Adipocyte (in vitro differentiated cells): Measurements from ENCODE around the gene ASPN.

Experiments used
- DNase-seq: peaks from one replicate; pipeline ENCODE4 v3.0.0-alpha.2; 2015; ENCODE audit warnings: low read depth
- H3K27me3 ChIP-seq: replicated peaks from 2 replicates; pipeline ENCODE4 v1.7.0; 2013; ENCODE audit warnings: mild to moderate bottlenecking, low read length, moderate library complexity; ENCODE audit not compliant: control insufficient read depth, insufficient read depth
- H3K36me3 ChIP-seq: 2 replicates; pipeline ENCODE4 v1.7.0; 2013; ENCODE audit warnings: low read length, mild to moderate bottlenecking, moderate library complexity; ENCODE audit not compliant: control insufficient read depth, insufficient read depth, severe bottlenecking
- H3K4me1 ChIP-seq: 2 replicates; pipeline ENCODE4 v1.7.0; 2013; ENCODE audit warnings: mild to moderate bottlenecking, low read length, moderate library complexity; ENCODE audit not compliant: control insufficient read depth, insufficient read depth
- H3K4me3 ChIP-seq: 2 replicates; pipeline ENCODE4 v1.7.0; 2013; ENCODE audit warnings: mild to moderate bottlenecking, low read length, moderate library complexity
- H3K9ac ChIP-seq: 2 replicates; pipeline ENCODE4 v1.7.0; 2013; ENCODE audit warnings: mild to moderate bottlenecking, low read length, moderate library complexity
- H3K9me3 ChIP-seq: 2 replicates; pipeline ENCODE4 v1.7.0; 2013; ENCODE audit warnings: mild to moderate bottlenecking, low read length, moderate library complexity; ENCODE audit not compliant: control insufficient read depth

Gene ASPN

GRCh38 chr9:92408747-92409478 lies 73.4 kb downstream of the ASPN start:
- no peaks in the 10 kb centered on the region for H3K9me3 ChIP-seq
- H3K9ac ChIP-seq: no peak overlapping the region
- no peak for DNase-seq
- H3K4me3 ChIP-seq: no peak overlapping the region
- no peaks in the 10 kb centered on the region for H3K27me3 ChIP-seq
- peaks cover 31% of the 10 kb centered on the region for H3K4me1 ChIP-seq
- no peaks in the 10 kb centered on the region for H3K36me3 ChIP-seq

- Histone ChIP-seq H3K4me3 (no peak overlapping the region), H3K36me3 (no peaks in the 10 kb centered on the region), H3K4me1 (peaks cover 39% of the 10 kb centered on the region), H3K9me3 (no peaks in the 10 kb centered on the region), H3K9ac (no peak overlapping the region), H3K27me3 (no peaks in the 10 kb centered on the region)
- DNase-seq: no peak
Observed at GRCh38 chr9:92407818-92408217, 74.5 kb downstream of the ASPN start.

GRCh38 chr9:92406477-92406876 lies 75.8 kb downstream of the ASPN start:
- Histone ChIP-seq H3K9me3 (no peaks in the 10 kb centered on the region), H3K4me1 (peaks cover 39% of the 10 kb centered on the region), H3K4me3 (peak overlapping the region; percentile 40), H3K27me3 (no peaks in the 10 kb centered on the region), H3K9ac (no peak overlapping the region), H3K36me3 (no peaks in the 10 kb centered on the region)
- DNase-seq: peak; percentile 24
